B cell (primary cell): Measurements from ENCODE around the gene PPP1R8. TPM values are rescaled to one million over a fixed set of nuclear protein-coding genes. Genes with fewer than 3 reads are reported as not detected.

Experiments
- ATAC-seq: fragments of 200-7000 bp; cut with Tn5 transposase; one replicate; pipeline ENCODE4 v1.10.0; 2021; ENCODE audit warnings: low read depth, mild to moderate bottlenecking, moderate number of reproducible peaks, moderate library complexity
- CTCF ChIA-PET: fragments of 350-600 bp; sonication (Branson Sonifier 250); formaldehyde crosslinking; loops from one replicate; lab custom pipeline; 2021; ENCODE audit warnings: antibody characterized with exemption, inconsistent platforms; lab: Charles Lee
- POLR2A ChIA-PET: fragments of 350-600 bp; sonication (Branson Sonifier 250); formaldehyde crosslinking; loops from one replicate; lab custom pipeline; 2021; ENCODE audit warnings: antibody characterized with exemption; lab: Charles Lee
- DNase-seq: peaks from one replicate; pipeline ENCODE4 v3.0.0; 2013
- H2AFZ ChIP-seq: 2 replicates; pipeline ENCODE4 v1.6.1; 2012; ENCODE audit warnings: mild to moderate bottlenecking, low read depth, low read length; ENCODE audit not compliant: insufficient read depth, poor library complexity, severe bottlenecking
- H3K27ac ChIP-seq, 2 donors: 1 replicate in 1 of 2; 2 replicates in 1 of 2; pipeline ENCODE4 v1.5.1; 2012 to 2013; ENCODE audit warnings: low read length in 2 of 2, mild to moderate bottlenecking in 2 of 2, moderate library complexity in 1 of 2
- H3K27me3 ChIP-seq, 4 experiments: fragments of 200-600 bp in 1 of 4; sonication (generic) in 1 of 4; replicated peaks in 1 of 4; 1 replicate in 2 of 4; 2 replicates in 2 of 4; pipeline versions ENCODE4 v1.6.1 to v1.7.0; 2013 to 2016; ENCODE audit warnings: low read length in 3 of 4, mild to moderate bottlenecking in 2 of 4, mixed read lengths in 1 of 4, moderate library complexity in 1 of 4; ENCODE audit not compliant: insufficient read depth in 4 of 4, control insufficient read depth in 3 of 4; ENCODE audit errors: control extremely low read depth in 1 of 4
- H3K36me3 ChIP-seq, 2 experiments: replicated peaks in 1 of 2; 1 replicate in 1 of 2; 2 replicates in 1 of 2; pipeline versions ENCODE4 v1.6.1 to v1.7.1; 2013; ENCODE audit warnings: low read length in 1 of 2; ENCODE audit not compliant: insufficient read depth in 2 of 2, control insufficient read depth in 1 of 2; ENCODE audit errors: control extremely low read depth in 1 of 2, extremely low read depth in 1 of 2
- H3K4me1 ChIP-seq, 2 donors: fragments of 200-600 bp in 1 of 2; sonication (generic) in 1 of 2; 1 replicate in 1 of 2; 2 replicates in 1 of 2; pipeline versions ENCODE4 v1.5.1 to v1.6.1; 2013 to 2017; ENCODE audit warnings: low read length in 2 of 2; ENCODE audit not compliant: control insufficient read depth in 2 of 2, insufficient read depth in 2 of 2
- H3K4me2 ChIP-seq: replicated peaks from 2 replicates; pipeline ENCODE3; 2012; ENCODE audit warnings: mild to moderate bottlenecking, low read depth, low read length; ENCODE audit not compliant: poor library complexity, severe bottlenecking
- H3K4me3 ChIP-seq, 5 experiments: fragments of 200-600 bp in 1 of 5; sonication (generic) in 1 of 5; 1 replicate in 3 of 5; 2 replicates in 2 of 5; pipeline versions ENCODE4 v1.5.1 to v1.7.0; 2011 to 2016; ENCODE audit warnings: low read length in 4 of 5, mild to moderate bottlenecking in 4 of 5, low read depth in 2 of 5, control low read depth in 1 of 5, moderate library complexity in 1 of 5; ENCODE audit not compliant: insufficient read depth in 1 of 5; ENCODE audit errors: control extremely low read depth in 1 of 5, extremely low read depth in 1 of 5
- H3K79me2 ChIP-seq: fragments of 200-600 bp; sonication (generic); one replicate; pipeline ENCODE4 v1.6.0; 2016; ENCODE audit warnings: low read length; ENCODE audit not compliant: control insufficient read depth, insufficient read depth
- H3K9ac ChIP-seq: fragments of 200-600 bp; sonication (generic); 2 replicates; pipeline ENCODE4 v1.6.1; 2017; ENCODE audit warnings: mild to moderate bottlenecking, low read length, moderate library complexity
- H3K9me3 ChIP-seq, 3 donors: one replicate each; pipeline versions ENCODE4 v1.6.1 to v1.7.1; 2013; ENCODE audit warnings: low read length in 2 of 3; ENCODE audit not compliant: control insufficient read depth in 2 of 3, insufficient read depth in 1 of 3; ENCODE audit errors: control extremely low read depth in 1 of 3
- H4K20me1 ChIP-seq: 2 replicates; pipeline ENCODE4 v1.6.0; 2012; ENCODE audit warnings: mild to moderate bottlenecking, low read length; ENCODE audit not compliant: insufficient read depth, control insufficient read depth, poor library complexity, severe bottlenecking
- H3K27ac Mint-ChIP-seq: one replicate; pipeline ENCODE4 v1.8.0; 2021; ENCODE audit warnings: mixed read lengths
- H3K27me3 Mint-ChIP-seq: one replicate; pipeline ENCODE4 v1.8.0; 2021; ENCODE audit warnings: mixed read lengths
- H3K4me1 Mint-ChIP-seq: one replicate; pipeline ENCODE4 v1.8.0; 2021; ENCODE audit warnings: mixed read lengths
- H3K4me3 Mint-ChIP-seq: one replicate; pipeline ENCODE4 v1.8.0; 2021; ENCODE audit warnings: mixed read lengths
- H3K9me3 Mint-ChIP-seq: one replicate; pipeline ENCODE4 v1.8.0; 2022; ENCODE audit warnings: mixed read lengths; ENCODE audit not compliant: insufficient read depth
- CTCF ChIP-seq: fragments of 200-600 bp; IDR thresholded peaks from one replicate; pipeline ENCODE4 v1.8.0; 2022; ENCODE audit warnings: antibody characterized with exemption, mild to moderate bottlenecking
- EZH2 ChIP-seq: IDR thresholded peaks from 2 replicates; pipeline ENCODE4 v1.6.1; 2012; ENCODE audit warnings: borderline replicate concordance, low read depth, mild to moderate bottlenecking, moderate library complexity, low read length; ENCODE audit not compliant: insufficient read depth, poor library complexity, severe bottlenecking
- WGBS: methylation state at CpG from one replicate; pipeline ENCODE4 v1.1.5; 2013; ENCODE audit warnings: missing lambda C conversion rate; ENCODE audit not compliant: insufficient coverage; 5-methylcytosine and 5-hydroxymethylcytosine counted together
- intact Hi-C: fragments of 100-400 bp; cut with micrococcal nuclease; formaldehyde crosslinking; loops from one replicate; pipeline ENCODE4 v1.10.0; 2022
- polyA minus RNA-seq: library from RNA; depleted of rRNA, polyadenylated mRNA; stranded (reverse); fragments of >200 nt; gene quantifications from 2 replicates; pipeline ENCODE4 v1.2.3, GENCODE V29; 2012
- polyA plus RNA-seq: library from polyadenylated mRNA; depleted of rRNA; stranded (reverse); fragments of >200 nt; gene quantifications from 2 replicates; pipeline ENCODE4 v1.2.3, GENCODE V29; 2012
- total RNA-seq, 2 donors: library from RNA; stranded (reverse); fragments of 120-200 nt in 1 of 2; gene quantifications; 1 replicate in 1 of 2; 2 replicates in 1 of 2; pipeline versions ENCODE4 v1.2.3 to v1.2.4, GENCODE V29; 2013 to 2022

The PPP1R8 gene
- 45.1 and 45.4 TPM in 2 replicates for total RNA-seq
- total RNA-seq (2013), result 52.4 TPM
- polyA plus RNA-seq, result 15.7 and 23.9 TPM in 2 replicates
- polyA minus RNA-seq, result 39.4 and 47.9 TPM in 2 replicates

DNA sequence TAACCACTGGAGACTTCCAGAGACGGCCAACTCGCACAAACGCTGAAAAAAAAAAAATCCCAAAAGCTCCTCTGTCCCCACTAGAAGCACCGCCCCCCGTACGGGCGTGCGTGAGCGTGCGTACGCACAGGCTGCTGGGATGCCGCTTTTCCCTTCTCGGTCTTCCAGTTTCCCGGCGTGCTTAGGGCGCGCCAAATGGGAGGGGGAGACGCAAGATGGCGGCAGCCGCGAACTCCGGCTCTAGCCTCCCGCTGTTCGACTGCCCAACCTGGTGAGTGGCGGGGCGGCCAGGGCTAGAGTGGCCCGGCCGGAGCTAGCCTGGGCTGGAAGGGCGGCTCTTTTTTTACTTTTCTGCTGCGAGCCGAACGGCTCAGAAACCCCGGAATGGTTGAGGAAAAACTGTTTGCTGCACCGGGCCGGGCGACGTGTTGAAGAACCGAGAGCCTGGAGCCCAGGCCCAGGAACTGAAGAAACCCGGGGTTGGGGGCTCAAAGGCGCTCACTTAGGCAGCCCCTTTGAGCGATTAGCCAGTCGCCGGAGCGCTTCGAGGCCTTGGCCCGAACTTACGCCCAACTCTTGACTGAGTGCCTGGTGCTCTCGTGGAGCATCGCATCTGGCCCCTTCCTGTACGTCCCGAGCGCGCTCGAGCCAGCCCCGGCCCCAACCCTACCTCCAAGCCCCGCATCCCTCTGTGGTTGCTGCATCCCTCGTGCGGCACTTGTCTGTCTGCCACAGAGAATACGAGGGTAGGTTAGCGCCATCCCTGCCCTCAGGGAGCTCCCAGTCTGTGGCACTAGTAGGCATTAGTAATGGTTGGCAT lies at the start of gene PPP1R8:
Gene PPP1R8, plus strand, starts transcription at position 162 of the 820 bp plus-strand sequence. Its CDS starts 54 bp downstream, at position 216.
- Histone ChIP-seq H3K4me3 (peak within 1 kb of the TSS; percentile 74 to 98 (median 90)), H2AFZ (peak within 1 kb of the TSS; percentile 100), H3K4me2 (peak within 1 kb of the TSS; percentile 95), H3K4me1 (peaks cover 12 to 17% of the 10 kb centered on the region in 2 donors), H3K9me3 (no peaks in the 10 kb centered on the region), H3K27me3 (no peaks in the 10 kb centered on the region), H3K27ac (peak within 1 kb of the TSS; percentile 55 to 88), H3K36me3 (peaks cover 0 to 25% of the 10 kb centered on the region in 2 experiments), H3K9ac (peak within 1 kb of the TSS; percentile 98), H3K79me2 (peaks cover 61% of the 10 kb centered on the region), H4K20me1 (peaks cover under 1% of the 10 kb centered on the region)
- Mint-ChIP-seq H3K9me3 (no peaks in the 10 kb centered on the region), H3K4me1 (peaks cover 23% of the 10 kb centered on the region), H3K27ac (peak within 1 kb of the TSS; percentile 93), H3K4me3 (peak within 1 kb of the TSS; percentile 94), H3K27me3 (no peaks in the 10 kb centered on the region)
- DNase-seq, result peak; percentile 92
- CTCF ChIA-PET, result interaction anchor here (0.7 to 1.8 kb wide), 7 partner anchors 9 to 930 kb away, joined by 3 to 6 read pairs (median 4); partner anchors contain the start of genes GPATCH3 and WDTC1
- WGBS, result under 1% methylated on average over 60 of the region's 60 CpGs
- TF ChIP-seq EZH2 (no peak), CTCF (no peak)
- intact Hi-C loops, result loop anchor here (1.0 to 10.0 kb wide), 4 partner anchors 58 to 404 kb away; partner anchors contain the start of genes ATP5IF1, DNAJC8, EYA3 and FAM76A
- ATAC-seq, result peak; percentile 99
- POLR2A ChIA-PET, result interaction anchor here (0.6 to 1.5 kb wide), 5 partner anchors 58 to 498 kb away, joined by 3 to 12 read pairs (median 3); partner anchors contain the start of genes FAM76A, MED18 and STX12
